PC-3 (cell line): ENCODE data around the gene UBE2C. TPM values are rescaled to one million over a fixed set of nuclear protein-coding genes. Genes with fewer than 3 reads are reported as not detected.
A peak's percentile ranks its signal among the peaks of the same experiment; 100 is the strongest.
"Not testable (repeated sequence)": the region's sequence is repeated elsewhere in the genome, so short reads cannot be mapped to it uniquely, and the experiment has no call there.

ENCODE experiments used
- ATAC-seq: fragments of 200-7000 bp; cut with Tn5 transposase; 2 replicates; pipeline ENCODE4 v1.9.1; 2020; ENCODE audit warnings: mild to moderate bottlenecking, moderate library complexity
- BruUV-seq: library from RNA; stranded (reverse); fragments of 400-500 nt; replicated peaks from 2 replicates; lab custom pipeline; 2021; lab: Mats Ljungman, UMichigan
- CTCF ChIA-PET: fragments of 300-600 bp; sonication (Branson Sonifier 250); formaldehyde crosslinking; loops from one replicate; lab custom pipeline; 2022; ENCODE audit warnings: antibody characterized with exemption; lab: Charles Lee
- POLR2A ChIA-PET: fragments of 300-600 bp; sonication (Branson Sonifier 250); formaldehyde crosslinking; loops from one replicate; lab custom pipeline; 2022; ENCODE audit warnings: antibody characterized with exemption; ENCODE audit not compliant: unreplicated experiment; lab: Charles Lee
- DNase-seq: peaks from one replicate; pipeline ENCODE4 v3.0.0-alpha.2; 2015
- H2AFZ ChIP-seq: fragments of 300-600 bp; sonication (generic); 2 replicates; pipeline ENCODE4 v1.6.0; 2016; ENCODE audit warnings: antibody characterized with exemption, low read length
- H3F3A ChIP-seq: fragments of 300-600 bp; sonication (generic); one replicate; pipeline ENCODE4 v1.6.0; 2017; ENCODE audit warnings: antibody characterized with exemption, low read length, control low read depth, mild to moderate bottlenecking; ENCODE audit not compliant: unreplicated experiment
- H3K27ac ChIP-seq: fragments of 300-600 bp; sonication (generic); 2 replicates; pipeline ENCODE4 v1.5.1; 2016; ENCODE audit warnings: mild to moderate bottlenecking, low read length
- H3K27me3 ChIP-seq: fragments of 300-600 bp; sonication (generic); 2 replicates; pipeline ENCODE4 v1.6.1; 2016; ENCODE audit warnings: low read length, mixed read lengths
- H3K36me3 ChIP-seq: fragments of 300-600 bp; sonication (generic); 2 replicates; pipeline ENCODE4 v1.6.1; 2016; ENCODE audit warnings: low read depth, mixed run types, low read length, mixed read lengths
- H3K4me1 ChIP-seq: fragments of 300-600 bp; sonication (generic); 2 replicates; pipeline ENCODE4 v1.5.1; 2016; ENCODE audit warnings: low read length; ENCODE audit not compliant: insufficient read depth
- H3K4me2 ChIP-seq: fragments of 300-600 bp; sonication (generic); 2 replicates; pipeline ENCODE4 v1.6.0; 2016; ENCODE audit warnings: low read length
- H3K4me3 ChIP-seq: fragments of 300-600 bp; sonication (generic); 2 replicates; pipeline ENCODE4 v1.5.1; 2016; ENCODE audit warnings: mild to moderate bottlenecking, low read length, mixed read lengths
- H3K79me2 ChIP-seq: fragments of 300-600 bp; sonication (generic); 2 replicates; pipeline ENCODE4 v1.6.1; 2017; ENCODE audit warnings: low read length, mixed read lengths
- H3K9ac ChIP-seq: fragments of 300-600 bp; sonication (generic); 2 replicates; pipeline ENCODE4 v1.6.0; 2016; ENCODE audit warnings: mild to moderate bottlenecking, low read length
- H3K9me2 ChIP-seq: fragments of 300-600 bp; sonication (generic); replicated peaks from 2 replicates; pipeline ENCODE4 v1.6.1; 2016; ENCODE audit warnings: mixed run types, low read length, mixed read lengths
- H3K9me3 ChIP-seq: fragments of 300-600 bp; sonication (generic); 2 replicates; pipeline ENCODE4 v1.6.1; 2016; ENCODE audit warnings: low read length, mixed read lengths
- H4K20me1 ChIP-seq: fragments of 300-600 bp; sonication (generic); 2 replicates; pipeline ENCODE4 v1.6.1; 2016; ENCODE audit warnings: low read length, mixed read lengths
- CTCF ChIP-seq: fragments of 300-600 bp; sonication (generic); conservative IDR thresholded peaks from 2 replicates; pipeline ENCODE4 v1.5.1; 2017; ENCODE audit warnings: antibody characterized with exemption, low read depth, mild to moderate bottlenecking, low read length
- EZH2 ChIP-seq: fragments of 300-600 bp; sonication (generic); IDR thresholded peaks from one replicate; pipeline ENCODE4 v1.6.1; 2017; ENCODE audit warnings: antibody characterized with exemption, mild to moderate bottlenecking, low read length; ENCODE audit not compliant: unreplicated experiment
- EZH2phosphoT487 ChIP-seq: fragments of 300-600 bp; sonication (generic); IDR thresholded peaks from 2 replicates; pipeline ENCODE4 v1.6.1; 2018; ENCODE audit warnings: mild to moderate bottlenecking, antibody characterized with exemption, low read length, borderline replicate concordance
- intact Hi-C: fragments of 100-400 bp; cut with micrococcal nuclease; formaldehyde crosslinking; loops from 2 replicates; pipeline ENCODE4 v1.9.0; 2023
- total RNA-seq: library from RNA; depleted of rRNA; stranded (reverse); fragments of >200 nt; gene quantifications from 2 replicates; pipeline ENCODE4 v1.2.3, GENCODE V29; 2014

Gene UBE2C
- total RNA-seq, 1 experiment from 2014 or later, result 304 TPM

- H3K27me3 ChIP-seq, result no peaks in the 10 kb centered on the region
- H3K4me2 ChIP-seq, result peak overlapping the region; percentile 90
- H3K9me2 ChIP-seq, result no peaks in the 10 kb centered on the region
- peak overlapping the region; percentile 98 for H3K9ac ChIP-seq
- TSS peak; percentile 74 for BruUV-seq
- intact Hi-C loops, result no loop called here
- peak overlapping the region; percentile 96 for H3K4me3 ChIP-seq
- POLR2A ChIA-PET, result interaction anchor here (0.6 to 1.0 kb wide), 3 partner anchors 9 to 165 kb away, joined by 3 to 12 read pairs (median 3); no protein-coding TSS in a partner anchor
- H3K9me3 ChIP-seq, result no peaks in the 10 kb centered on the region
- CTCF ChIA-PET, result no interaction called here
- no peaks in the 10 kb centered on the region for H4K20me1 ChIP-seq
- H3F3A ChIP-seq, result no peaks in the 10 kb centered on the region
- H2AFZ ChIP-seq, result peak overlapping the region; percentile 81
- H3K4me1 ChIP-seq, result peaks cover 25% of the 10 kb centered on the region
- peaks cover 22% of the 10 kb centered on the region for H3K36me3 ChIP-seq
- TF ChIP-seq EZH2 (no peak), EZH2phosphoT487 (no peak), CTCF (no peak)
- ATAC-seq (no peak; the same call in 1 of the 2 replicates), DNase-seq (no peak)
- peak overlapping the region; percentile 92 for H3K27ac ChIP-seq
- H3K79me2 ChIP-seq, result peaks cover 31% of the 10 kb centered on the region
These were observed 19.9 kb upstream of the UBE2C start for GRCh38 chr20:45792317-45793118.

GRCh38 chr20:45796337-45797065 lies 15.9 kb upstream of the UBE2C start:
- H3K9ac ChIP-seq, result no peak overlapping the region
- no peaks in the 10 kb centered on the region for H3K9me3 ChIP-seq
- DNase-seq, result no peak
- H3F3A ChIP-seq, result no peaks in the 10 kb centered on the region
- H2AFZ ChIP-seq, result no peak overlapping the region
- no peak overlapping the region for H3K4me2 ChIP-seq
- H3K79me2 ChIP-seq, result peaks cover 30% of the 10 kb centered on the region
- ChIA-PET POLR2A (interaction anchor here (0.6 kb wide), 2 partner anchors 55 to 69 kb away, joined by 6 read pairs; no protein-coding TSS in a partner anchor), CTCF (interaction anchor here (0.6 kb wide), 1 partner anchor 172 kb away, joined by 5 read pairs; no protein-coding TSS in a partner anchor)
- H3K4me1 ChIP-seq, result peaks cover 14% of the 10 kb centered on the region
- BruUV-seq, result no TSS peak
- H4K20me1 ChIP-seq, result no peaks in the 10 kb centered on the region
- intact Hi-C loops, result no loop called here
- no peak for TF ChIP-seq EZH2phosphoT487
- no peak for TF ChIP-seq EZH2
- TF ChIP-seq CTCF, result no peak
- H3K27ac ChIP-seq, result no peak overlapping the region
- H3K36me3 ChIP-seq, result peaks cover 28% of the 10 kb centered on the region
- H3K9me2 ChIP-seq, result no peaks in the 10 kb centered on the region
- no peak overlapping the region for H3K4me3 ChIP-seq
- H3K27me3 ChIP-seq, result no peaks in the 10 kb centered on the region
- ATAC-seq, result no peak

- ATAC-seq, POLR2A ChIA-PET: not testable (repeated sequence)
These were observed 14.9 kb upstream of the UBE2C start for GRCh38 chr20:45797510-45797909.

GRCh38 chr20:45797955-45798354 lies 14.5 kb upstream of the UBE2C start:
- CTCF ChIA-PET, POLR2A ChIA-PET, ATAC-seq: not testable (repeated sequence)

More at GRCh38 chr20:45797510-45797909, 14.9 kb upstream of the UBE2C start:
- peaks cover 13% of the 10 kb centered on the region for H3K4me1 ChIP-seq
- H3K27ac ChIP-seq, H2AFZ ChIP-seq, H3K9me3 ChIP-seq, H3K4me2 ChIP-seq, H3K27me3 ChIP-seq, DNase-seq, intact Hi-C loops, H3K9ac ChIP-seq, H3K9me2 ChIP-seq, H3K4me3 ChIP-seq, BruUV-seq, H3F3A ChIP-seq, H4K20me1 ChIP-seq, CTCF ChIA-PET: not testable (repeated sequence)
- peaks cover 20% of the 10 kb centered on the region for H3K79me2 ChIP-seq
- peaks cover 33% of the 10 kb centered on the region for H3K36me3 ChIP-seq

More at GRCh38 chr20:45797955-45798354, 14.5 kb upstream of the UBE2C start:
- H3F3A ChIP-seq, H4K20me1 ChIP-seq, BruUV-seq, DNase-seq, H3K4me1 ChIP-seq, H3K4me3 ChIP-seq, H3K4me2 ChIP-seq, H3K9me3 ChIP-seq, H3K9ac ChIP-seq, H2AFZ ChIP-seq, H3K27ac ChIP-seq, H3K9me2 ChIP-seq, H3K27me3 ChIP-seq: not testable (repeated sequence)
- peaks cover 38% of the 10 kb centered on the region for H3K36me3 ChIP-seq
- H3K79me2 ChIP-seq, result peaks cover 15% of the 10 kb centered on the region
- intact Hi-C loops, result loop anchor here (2.0 kb wide), 1 partner anchor 15 kb away; the partner anchor contains the start of gene UBE2C
